Esophagus (tissue), 2 donors: ENCODE results near the gene ZNF30. TPM values are rescaled to one million over a fixed set of nuclear protein-coding genes. Genes with fewer than 3 reads are reported as not detected.
"Not testable (repeated sequence)": the region's sequence is repeated elsewhere in the genome, so short reads cannot be mapped to it uniquely, and the experiment has no call there.

Experiments
- H3K27ac ChIP-seq, 2 donors: one replicate each; pipeline ENCODE4 v1.5.1; 2013; ENCODE audit warnings: low read depth in 2 of 2, mild to moderate bottlenecking in 2 of 2, inconsistent platforms in 1 of 2, low read length in 1 of 2, moderate library complexity in 1 of 2
- H3K27me3 ChIP-seq, 2 donors: one replicate each; pipeline ENCODE4 v1.6.1; 2013; ENCODE audit warnings: low read length in 2 of 2, control low read depth in 1 of 2, mild to moderate bottlenecking in 1 of 2; ENCODE audit not compliant: insufficient read depth in 2 of 2, control insufficient read depth in 1 of 2
- H3K36me3 ChIP-seq, 2 donors: one replicate each; pipeline ENCODE4 v1.6.1; 2013; ENCODE audit warnings: low read length in 1 of 2; ENCODE audit not compliant: control insufficient read depth in 2 of 2, insufficient read depth in 2 of 2
- H3K4me1 ChIP-seq, 2 donors: one replicate each; pipeline ENCODE4 v1.6.1; 2013; ENCODE audit warnings: low read length in 1 of 2; ENCODE audit not compliant: control insufficient read depth in 2 of 2, insufficient read depth in 2 of 2
- H3K4me3 ChIP-seq, 2 donors: one replicate each; pipeline ENCODE4 v1.5.1; 2013; ENCODE audit warnings: low read length in 2 of 2, mild to moderate bottlenecking in 2 of 2, low read depth in 1 of 2, moderate library complexity in 1 of 2
- H3K9me3 ChIP-seq, 2 donors: one replicate each; pipeline ENCODE4 v1.6.1; 2013; ENCODE audit warnings: mild to moderate bottlenecking in 2 of 2, low read depth in 1 of 2, low read length in 1 of 2, moderate library complexity in 1 of 2; ENCODE audit not compliant: control insufficient read depth in 2 of 2, insufficient read depth in 1 of 2
- WGBS, 2 donors: extraction: QIAGEN DNeasy Blood & Tissue Kit; methylation state at CpG; one replicate each; pipeline ENCODE4 v1.1.7; 2013; 5-methylcytosine and 5-hydroxymethylcytosine counted together
- polyA plus RNA-seq, 2 donors: library from polyadenylated mRNA; stranded (reverse); fragments of 200-250 nt; gene quantifications; one replicate each; pipeline ENCODE4 v1.2.3, GENCODE V29; 2013
- donor health status: healthy with polysubstance abuse.
- donor health status: Bipolar disorder and iron deficiency.

ZNF30 gene
- polyA plus RNA-seq, 2 donors, result 0.80 to 1.3 TPM

DNA sequence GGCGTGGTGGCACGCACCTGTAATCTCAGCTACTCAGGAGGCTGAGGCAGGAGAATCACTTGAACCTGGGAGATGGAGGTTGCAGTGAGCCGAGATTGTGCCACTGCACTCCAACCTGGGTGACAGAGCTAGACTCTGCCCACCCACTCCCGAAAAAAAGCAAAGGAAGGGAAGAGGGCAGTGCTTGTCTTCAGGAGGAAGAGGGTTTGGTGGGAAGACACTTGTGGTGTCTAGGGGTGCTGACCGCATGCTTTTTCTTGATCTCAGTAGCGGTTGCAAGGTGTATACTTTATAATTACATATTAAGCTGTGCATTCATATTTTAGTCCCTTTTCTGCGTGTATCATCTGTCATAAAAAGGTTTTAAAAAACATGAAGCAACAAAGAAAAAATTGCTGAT, 65.9 kb downstream of the ZNF30 start:
- not testable (repeated sequence) for H3K4me1 ChIP-seq, H3K36me3 ChIP-seq, H3K9me3 ChIP-seq, H3K27ac ChIP-seq, H3K27me3 ChIP-seq, H3K4me3 ChIP-seq
- 86 to 88% methylated on average over 7 of the region's 7 CpGs for WGBS, 2 donors

DNA sequence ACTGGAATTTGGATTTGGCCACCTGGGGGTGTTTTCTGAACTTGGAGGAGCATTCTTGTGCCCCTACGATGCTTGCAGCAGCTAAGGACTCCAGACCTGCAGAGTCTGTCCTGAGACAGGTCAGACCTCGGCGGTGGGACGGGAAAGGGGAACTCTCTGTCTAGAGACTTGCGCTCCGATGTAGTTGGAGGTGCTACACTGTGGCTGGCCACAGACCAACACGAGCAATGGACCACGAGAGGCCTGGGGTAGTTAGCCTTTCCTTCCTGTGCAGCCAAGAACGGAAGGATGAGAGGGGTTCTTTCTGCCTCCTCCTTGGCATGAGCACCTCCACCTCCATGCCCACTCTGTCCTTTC, 67.6 kb downstream of the ZNF30 start:
- no peaks in the 10 kb centered on the region for H3K9me3 ChIP-seq
- no peaks in the 10 kb centered on the region for H3K36me3 ChIP-seq
- WGBS, 2 donors, result 77 to 84% methylated on average over 9 of the region's 9 CpGs
- no peak overlapping the region for H3K4me3 ChIP-seq
- H3K4me1 ChIP-seq, result peaks cover 2 to 5% of the 10 kb centered on the region in 2 donors
- H3K27me3 ChIP-seq, result no peaks in the 10 kb centered on the region
- H3K27ac ChIP-seq, result peak overlapping the region in 1 of 2 donors; percentile 44

Other genes starting within 250 kb of the ZNF30 start
- gene SCGB2B2, start 249.7 kb upstream of the ZNF30 start, polyA plus RNA-seq, result under 1 TPM; 0.04 to 0.16 TPM
- gene ZNF302, start 249.2 kb upstream of the ZNF30 start, polyA plus RNA-seq, result 10 to 100 TPM in 1 of 2 donors, 1 to 10 TPM in 1; 5.9 to 11.1 TPM
- gene ZNF181, start 192.7 kb upstream of the ZNF30 start, polyA plus RNA-seq, result 1 to 10 TPM; 4.0 to 4.5 TPM
- 1 to 10 TPM; 2.1 to 2.7 TPM for gene ZNF599, start 153.7 kb upstream of the ZNF30 start, polyA plus RNA-seq
- under 1 TPM; 0.41 to 0.65 TPM for gene ZNF792, start 37.3 kb downstream of the ZNF30 start, polyA plus RNA-seq
- gene GRAMD1A, start 73.4 kb downstream of the ZNF30 start, polyA plus RNA-seq, result 10 to 100 TPM; 11.7 to 14.0 TPM
- 1 to 10 TPM in 1 of 2 donors, under 1 TPM in 1; 0.73 to 1.1 TPM for gene SCN1B, start 103.6 kb downstream of the ZNF30 start, polyA plus RNA-seq
- under 1 TPM; 0.04 to 0.16 TPM for gene HPN, start 114.8 kb downstream of the ZNF30 start, polyA plus RNA-seq
- gene FXYD3, start 188.9 kb downstream of the ZNF30 start, polyA plus RNA-seq, result 100 to 1,000 TPM; 630 to 697 TPM
- 1 to 10 TPM; 6.5 to 10.0 TPM for gene LGI4, start 208.2 kb downstream of the ZNF30 start, polyA plus RNA-seq
- gene FXYD1, start 211.9 kb downstream of the ZNF30 start, polyA plus RNA-seq, result 10 to 100 TPM; 13.2 to 21.4 TPM
- under 1 TPM; 0.09 to 0.14 TPM for gene FXYD7, start 216.4 kb downstream of the ZNF30 start, polyA plus RNA-seq
- gene FXYD5, start 227.8 kb downstream of the ZNF30 start, polyA plus RNA-seq, result 10 to 100 TPM; 33.5 to 94.9 TPM